Measurements from ENCODE around the gene TIMM10B.

GRCh38 chr11:6440906-6441358 lies 40.4 kb upstream of the TIMM10B start, which contains the start of gene HPX:
- TF ChIP-seq, protein P1, sequence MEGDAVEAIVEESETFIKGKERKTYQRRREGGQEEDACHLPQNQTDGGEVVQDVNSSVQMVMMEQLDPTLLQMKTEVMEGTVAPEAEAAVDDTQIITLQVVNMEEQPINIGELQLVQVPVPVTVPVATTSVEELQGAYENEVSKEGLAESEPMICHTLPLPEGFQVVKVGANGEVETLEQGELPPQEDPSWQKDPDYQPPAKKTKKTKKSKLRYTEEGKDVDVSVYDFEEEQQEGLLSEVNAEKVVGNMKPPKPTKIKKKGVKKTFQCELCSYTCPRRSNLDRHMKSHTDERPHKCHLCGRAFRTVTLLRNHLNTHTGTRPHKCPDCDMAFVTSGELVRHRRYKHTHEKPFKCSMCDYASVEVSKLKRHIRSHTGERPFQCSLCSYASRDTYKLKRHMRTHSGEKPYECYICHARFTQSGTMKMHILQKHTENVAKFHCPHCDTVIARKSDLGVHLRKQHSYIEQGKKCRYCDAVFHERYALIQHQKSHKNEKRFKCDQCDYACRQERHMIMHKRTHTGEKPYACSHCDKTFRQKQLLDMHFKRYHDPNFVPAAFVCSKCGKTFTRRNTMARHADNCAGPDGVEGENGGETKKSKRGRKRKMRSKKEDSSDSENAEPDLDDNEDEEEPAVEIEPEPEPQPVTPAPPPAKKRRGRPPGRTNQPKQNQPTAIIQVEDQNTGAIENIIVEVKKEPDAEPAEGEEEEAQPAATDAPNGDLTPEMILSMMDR (IDR thresholded peaks at IDR 0.05) = no peak
- TF ChIP-seq POLR2A (IDR thresholded peaks at IDR 0.05) = no peak

Measured in testis (tissue), 2 donors.